Skin epidermis (tissue), 12 donors: ENCODE data around the gene TIMM17B.
"Not testable (repeated sequence)": the region's sequence is repeated elsewhere in the genome, so short reads cannot be mapped to it uniquely, and the experiment has no call there.

Source experiments
- H3K27ac ChIP-seq, 21 experiments: fragments of 200-600 bp; sonication (generic) in 11 of 21; one replicate each; pipeline ENCODE4 v1.5.0; 2020; ENCODE audit warnings: mild to moderate bottlenecking in 3 of 21, inconsistent platforms in 2 of 21, moderate library complexity in 2 of 21
- H3K4me3 ChIP-seq, 7 experiments: fragments of 200-600 bp; sonication (generic) in 2 of 7; one replicate each; pipeline ENCODE4 v1.5.0; 2020; ENCODE audit warnings: inconsistent platforms in 2 of 7, mild to moderate bottlenecking in 2 of 7, moderate library complexity in 1 of 7

The TIMM17B gene

GRCh38 chrX:48902135-48902534 lies 4.6 kb upstream of the TIMM17B start:
- Histone ChIP-seq H3K4me3 (no peak overlapping the region), H3K27ac (no peak overlapping the region)

- H3K27ac ChIP-seq, result no peak overlapping the region
- no peak overlapping the region for H3K4me3 ChIP-seq
These were observed 3.5 kb upstream of the TIMM17B start for GRCh38 chrX:48901069-48901468.

GRCh38 chrX:48899078-48899410 lies 1.5 kb upstream of the TIMM17B start:
- no peak overlapping the region for H3K4me3 ChIP-seq

GRCh38 chrX:48897157-48897624 lies 377 bp downstream of the TIMM17B start:
- Histone ChIP-seq H3K27ac (peak overlapping the region; percentile 72 to 95 (median 89)), H3K4me3 (peak overlapping the region; percentile 58 to 71 (median 61))

More at GRCh38 chrX:48899078-48899410, 1.5 kb upstream of the TIMM17B start:
- H3K27ac ChIP-seq, result no peak overlapping the region

- H3K27ac ChIP-seq, result peak overlapping the region in 18 of 21 experiments; percentile 80 to 95 (median 90)
- peak overlapping the region; percentile 58 to 71 (median 61) for H3K4me3 ChIP-seq
These were observed 957 bp downstream of the TIMM17B start for GRCh38 chrX:48896611-48897011.

- H3K4me3 ChIP-seq, result no peak overlapping the region
These were observed 2.7 kb downstream of the TIMM17B start for GRCh38 chrX:48894891-48895290.

GRCh38 chrX:48893556-48894348 lies 3.8 kb downstream of the TIMM17B start:
- Histone ChIP-seq H3K27ac (no peak overlapping the region), H3K4me3 (no peak overlapping the region)

More at GRCh38 chrX:48894891-48895290, 2.7 kb downstream of the TIMM17B start:
- no peak overlapping the region for H3K27ac ChIP-seq

- no peak overlapping the region for H3K4me3 ChIP-seq
These were observed 4.7 kb downstream of the TIMM17B start for GRCh38 chrX:48892896-48893295.

GRCh38 chrX:48891402-48892288 lies 5.9 kb downstream of the TIMM17B start:
- peak overlapping the region in 17 of 21 experiments; percentile 18 to 86 (median 71) for H3K27ac ChIP-seq
- H3K4me3 ChIP-seq, result peak overlapping the region; percentile 46 to 64 (median 51)

More at GRCh38 chrX:48892896-48893295, 4.7 kb downstream of the TIMM17B start:
- H3K27ac ChIP-seq, result no peak overlapping the region

- H3K4me3 ChIP-seq, result peak overlapping the region; percentile 46 to 64 (median 51)
- peak overlapping the region in 17 of 21 experiments; percentile 18 to 86 (median 71) for H3K27ac ChIP-seq
These were observed 6.6 kb downstream of the TIMM17B start for GRCh38 chrX:48890934-48891401.

GRCh38 chrX:48890296-48890925 lies 7.2 kb downstream of the TIMM17B start:
- Histone ChIP-seq H3K4me3 (peak overlapping the region in 6 of 7 experiments; percentile 46 to 64 (median 50)), H3K27ac (peak overlapping the region in 7 of 21 experiments; percentile 6 to 86 (median 75))

- H3K27ac ChIP-seq, H3K4me3 ChIP-seq: not testable (repeated sequence)
These were observed 11.0 kb downstream of the TIMM17B start for GRCh38 chrX:48886586-48886985.

- no peak overlapping the region for H3K27ac ChIP-seq
- H3K4me3 ChIP-seq, result no peak overlapping the region
These were observed 13.8 kb downstream of the TIMM17B start for GRCh38 chrX:48883729-48884128.

GRCh38 chrX:48876944-48877343 lies 20.6 kb downstream of the TIMM17B start:
- H3K4me3 ChIP-seq, H3K27ac ChIP-seq: not testable (repeated sequence)

- not testable (repeated sequence) for H3K4me3 ChIP-seq, H3K27ac ChIP-seq
These were observed 25.6 kb downstream of the TIMM17B start for GRCh38 chrX:48872017-48872416.

- H3K4me3 ChIP-seq, result no peak overlapping the region
These were observed 33.4 kb downstream of the TIMM17B start for GRCh38 chrX:48864210-48864609.

GRCh38 chrX:48854898-48855297 lies 42.7 kb downstream of the TIMM17B start:
- Histone ChIP-seq H3K4me3 (no peak overlapping the region), H3K27ac (no peak overlapping the region)

More at GRCh38 chrX:48864210-48864609, 33.4 kb downstream of the TIMM17B start:
- H3K27ac ChIP-seq, result no peak overlapping the region

GRCh38 chrX:48854121-48854804 lies 43.3 kb downstream of the TIMM17B start:
- not testable (repeated sequence) for H3K4me3 ChIP-seq, H3K27ac ChIP-seq

- H3K4me3 ChIP-seq, H3K27ac ChIP-seq: not testable (repeated sequence)
These were observed 44.1 kb downstream of the TIMM17B start for GRCh38 chrX:48853494-48853893.
